Choroid plexus epithelial cell (primary cell): ENCODE measurements around the gene NFASC.

Experiments used
- DNase-seq: peaks from one replicate; pipeline ENCODE4 v3.0.0-alpha.2; 2010; ENCODE audit warnings: low read depth
- H3K4me3 ChIP-seq: 2 replicates; pipeline ENCODE4 v1.5.1; 2011; ENCODE audit warnings: low read depth, mild to moderate bottlenecking, control low read depth, low read length, moderate library complexity
- TF ChIP-seq, protein P1 (sequence below): conservative IDR thresholded peaks from 2 replicates; pipeline ENCODE4 v1.5.1; 2011; ENCODE audit warnings: low read depth, mild to moderate bottlenecking, control low read depth, inconsistent platforms, low read length, moderate library complexity

Gene NFASC

DNA sequence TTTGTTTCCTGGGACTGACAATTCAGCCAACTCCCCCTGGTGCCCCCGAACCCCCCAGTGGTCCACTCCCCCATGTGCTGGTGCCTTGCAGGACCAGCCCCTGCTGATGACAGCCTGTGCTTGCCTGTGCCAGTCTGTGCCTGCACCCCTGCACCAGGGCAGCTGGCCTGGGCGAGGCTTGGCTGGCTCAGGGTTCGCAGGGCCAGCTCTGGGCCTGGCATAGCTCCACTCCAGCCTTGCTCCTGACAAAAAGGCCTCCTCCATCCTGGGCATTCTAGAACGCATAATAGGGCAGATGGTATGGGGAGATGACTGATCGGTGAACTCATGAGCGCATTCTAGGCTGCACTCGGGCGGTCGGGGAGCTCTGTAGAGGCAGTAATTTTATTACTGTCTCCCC, 177.7 kb downstream of the NFASC start:
- TF ChIP-seq, protein P1, sequence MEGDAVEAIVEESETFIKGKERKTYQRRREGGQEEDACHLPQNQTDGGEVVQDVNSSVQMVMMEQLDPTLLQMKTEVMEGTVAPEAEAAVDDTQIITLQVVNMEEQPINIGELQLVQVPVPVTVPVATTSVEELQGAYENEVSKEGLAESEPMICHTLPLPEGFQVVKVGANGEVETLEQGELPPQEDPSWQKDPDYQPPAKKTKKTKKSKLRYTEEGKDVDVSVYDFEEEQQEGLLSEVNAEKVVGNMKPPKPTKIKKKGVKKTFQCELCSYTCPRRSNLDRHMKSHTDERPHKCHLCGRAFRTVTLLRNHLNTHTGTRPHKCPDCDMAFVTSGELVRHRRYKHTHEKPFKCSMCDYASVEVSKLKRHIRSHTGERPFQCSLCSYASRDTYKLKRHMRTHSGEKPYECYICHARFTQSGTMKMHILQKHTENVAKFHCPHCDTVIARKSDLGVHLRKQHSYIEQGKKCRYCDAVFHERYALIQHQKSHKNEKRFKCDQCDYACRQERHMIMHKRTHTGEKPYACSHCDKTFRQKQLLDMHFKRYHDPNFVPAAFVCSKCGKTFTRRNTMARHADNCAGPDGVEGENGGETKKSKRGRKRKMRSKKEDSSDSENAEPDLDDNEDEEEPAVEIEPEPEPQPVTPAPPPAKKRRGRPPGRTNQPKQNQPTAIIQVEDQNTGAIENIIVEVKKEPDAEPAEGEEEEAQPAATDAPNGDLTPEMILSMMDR: no peak
- H3K4me3 ChIP-seq: no peak overlapping the region
- DNase-seq: no peak

DNA sequence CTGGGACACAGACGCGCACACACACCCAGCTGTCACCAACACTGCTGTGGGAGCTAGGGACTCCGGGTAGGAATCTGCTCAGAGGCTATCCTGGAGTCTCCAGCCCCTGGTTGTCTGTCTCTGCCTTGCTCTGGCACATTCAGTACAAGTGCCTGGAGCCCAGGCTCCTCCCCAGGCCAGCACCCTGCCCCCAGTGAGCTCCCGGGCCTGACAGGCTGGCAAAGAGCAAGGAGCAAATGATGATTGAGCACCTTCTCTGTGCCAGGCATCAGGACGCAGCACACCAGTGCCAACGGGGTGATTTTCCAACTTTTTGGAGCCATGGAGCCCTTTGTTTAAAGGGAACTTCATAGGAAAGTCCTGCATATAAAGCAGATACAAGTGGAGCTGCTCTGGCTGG, 178.8 kb downstream of the NFASC start:
- TF ChIP-seq, protein P1: no peak
- no peak for DNase-seq
- H3K4me3 ChIP-seq: no peak overlapping the region

DNA sequence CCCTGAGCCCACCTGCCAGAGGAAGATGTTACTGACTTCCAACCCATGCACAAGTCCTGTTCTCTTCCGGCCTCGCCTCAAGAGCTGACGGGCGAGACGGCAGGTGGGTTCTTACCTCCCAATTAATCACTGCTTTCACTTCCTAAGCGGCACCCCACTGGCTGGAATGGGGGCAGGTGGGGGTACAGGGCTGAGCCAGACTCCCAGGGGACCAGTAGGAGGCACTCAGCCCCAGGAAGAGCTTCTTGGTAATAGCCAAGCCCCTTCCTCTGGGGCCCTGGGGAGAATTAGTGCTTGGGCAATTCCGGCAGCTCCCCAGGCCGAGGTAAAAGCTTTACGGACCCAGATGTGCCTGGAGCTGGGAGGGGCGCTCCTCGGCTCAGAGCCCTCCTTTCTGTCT, 182.0 kb downstream of the NFASC start:
- H3K4me3 ChIP-seq: no peak overlapping the region
- TF ChIP-seq, protein P1: no peak
- no peak for DNase-seq

DNA sequence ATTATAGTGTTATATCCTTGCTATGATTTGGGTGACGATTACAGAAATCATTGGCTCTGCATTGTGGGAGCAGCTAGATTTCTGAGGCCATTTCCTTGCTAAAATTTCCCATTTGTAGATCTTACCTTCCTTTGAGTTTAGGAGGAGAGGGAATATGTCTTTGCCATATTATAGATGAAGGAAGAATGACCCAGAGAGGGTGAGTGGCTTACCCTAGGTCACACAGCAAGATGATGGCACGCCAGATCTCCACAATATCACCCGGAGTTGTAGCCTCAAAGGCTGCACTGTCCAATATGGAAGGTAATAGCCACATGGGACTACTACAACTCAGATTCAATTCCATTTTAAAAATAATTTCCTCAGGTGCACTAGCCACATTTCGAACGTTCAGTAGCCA, 182.6 kb downstream of the NFASC start:
- TF ChIP-seq, protein P1: no peak
- no peak overlapping the region for H3K4me3 ChIP-seq
- no peak for DNase-seq

DNA sequence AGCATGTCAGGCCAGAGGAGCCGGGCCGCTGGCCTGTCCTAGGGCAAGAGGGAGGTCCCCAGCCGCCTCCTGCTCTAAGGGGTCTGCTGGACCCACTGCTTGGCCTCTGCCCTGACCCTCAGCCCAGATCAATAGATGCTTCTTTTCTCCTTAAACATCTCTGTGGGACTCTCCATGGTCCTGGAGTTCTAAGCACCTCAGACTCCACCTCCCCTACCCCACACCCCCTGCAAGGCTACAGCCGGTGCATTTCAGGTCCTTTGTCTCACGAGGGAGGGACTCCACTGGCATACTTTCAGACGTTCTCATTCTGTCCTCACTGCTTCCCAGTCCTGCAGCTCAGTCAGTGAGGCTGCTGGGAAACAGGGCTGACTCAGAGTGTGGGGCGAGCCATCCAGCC, 183.4 kb downstream of the NFASC start:
- no peak for DNase-seq
- H3K4me3 ChIP-seq: no peak overlapping the region
- TF ChIP-seq, protein P1: no peak

DNA sequence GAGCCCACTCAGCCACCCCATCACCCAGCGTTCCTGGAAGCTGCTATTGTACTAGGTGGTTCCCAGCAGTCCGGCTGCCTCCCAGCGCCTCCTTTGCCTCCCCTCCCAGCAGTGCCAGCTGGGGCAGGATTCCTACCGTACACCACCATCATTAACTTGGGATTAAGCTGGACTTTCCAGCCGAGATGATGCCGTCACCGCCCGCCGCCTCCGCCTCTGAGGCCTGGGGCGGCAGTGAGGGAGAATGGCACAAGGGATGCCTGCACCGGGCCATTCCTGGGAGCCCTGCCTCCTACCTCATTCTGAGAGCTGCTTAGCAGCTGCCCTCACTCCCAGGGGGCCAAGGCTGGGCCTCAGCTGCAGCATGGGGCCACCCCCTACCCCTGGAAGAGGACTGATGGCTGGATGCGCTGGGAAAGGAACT, 185.5 kb downstream of the NFASC start:
- no peak for DNase-seq
- TF ChIP-seq, protein P1: no peak
- no peak overlapping the region for H3K4me3 ChIP-seq

DNA sequence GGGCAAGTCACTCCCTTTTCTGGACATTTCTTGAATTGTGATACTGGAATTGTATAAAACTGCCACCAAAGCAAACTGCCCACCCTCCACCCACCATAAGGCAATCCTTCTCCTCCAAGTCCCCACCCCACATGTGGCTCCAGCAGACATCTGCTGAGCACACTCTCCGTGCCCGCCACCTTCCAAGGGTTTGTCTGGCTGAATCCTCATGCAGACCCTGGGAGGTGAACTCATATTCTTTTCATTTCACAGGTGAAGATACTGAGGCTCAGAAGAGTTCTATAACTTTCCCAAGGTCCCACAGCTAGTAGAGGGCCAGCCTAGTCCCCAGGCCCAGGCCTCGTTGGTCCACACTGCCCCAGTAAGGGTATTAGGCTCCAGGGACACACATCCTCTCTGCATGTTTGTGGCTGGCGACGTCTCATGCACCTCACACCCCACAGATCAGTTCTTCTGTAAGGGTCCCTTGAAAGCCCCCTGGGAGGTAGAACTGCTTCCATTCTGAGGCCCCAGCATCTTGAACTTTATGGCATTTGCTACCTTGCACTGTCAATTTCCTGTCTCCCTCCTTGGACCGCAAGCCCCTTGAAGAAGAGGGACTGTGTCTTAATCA, 186.4 kb downstream of the NFASC start:
- no peak overlapping the region for H3K4me3 ChIP-seq
- TF ChIP-seq, protein P1: no peak
- DNase-seq: no peak
